ENCODE results near the gene STAM.

Gene STAM

DNA sequence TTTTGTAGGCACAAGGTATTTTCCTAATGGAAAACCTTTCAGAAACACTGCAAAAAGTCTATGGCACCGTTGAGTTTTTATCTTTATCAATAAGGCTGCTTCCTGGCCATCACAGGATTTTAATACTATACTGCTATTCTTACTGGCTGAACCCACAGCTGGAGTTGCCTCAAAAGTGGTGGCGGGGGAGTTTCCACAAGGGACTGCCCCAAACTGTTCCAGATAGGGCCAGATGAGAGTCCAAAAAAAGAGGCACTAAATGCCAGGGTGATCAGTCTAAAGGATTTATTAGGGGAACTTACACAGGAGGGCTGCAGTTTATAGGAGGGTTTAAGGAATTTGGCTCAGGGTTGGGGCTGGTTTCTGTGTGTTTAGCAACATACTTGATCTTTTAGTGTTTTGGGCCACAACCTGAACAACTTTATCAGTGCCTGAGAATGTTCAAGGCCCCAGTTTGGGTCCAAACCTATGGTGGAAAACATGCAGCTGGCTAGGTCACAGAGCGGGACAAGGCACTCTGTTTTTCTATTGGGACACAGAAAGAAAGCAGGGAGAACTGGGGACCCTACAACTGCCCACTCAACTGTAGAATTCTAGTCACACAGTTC, 41.4 kb downstream of the STAM start:
- Histone ChIP-seq H3K27me3 (no peaks in the 10 kb centered on the region), H3K27ac (no peak overlapping the region), H3K4me1 (ENCODE audit: control insufficient read depth in 1 of 2, insufficient read depth in 1 of 2, low read depth in 1 of 2, low read length in 1 of 2) (no peaks in the 10 kb centered on the region), H3K4me3 (ENCODE audit: low read depth in 1 of 2, low read length in 1 of 2) (no peak overlapping the region), H3K36me3 (peaks cover 29% of the 10 kb centered on the region), H3K9me3 (no peaks in the 10 kb centered on the region)
- no peak for TF ChIP-seq CTCF (IDR thresholded peaks at IDR 0.05)

DNA sequence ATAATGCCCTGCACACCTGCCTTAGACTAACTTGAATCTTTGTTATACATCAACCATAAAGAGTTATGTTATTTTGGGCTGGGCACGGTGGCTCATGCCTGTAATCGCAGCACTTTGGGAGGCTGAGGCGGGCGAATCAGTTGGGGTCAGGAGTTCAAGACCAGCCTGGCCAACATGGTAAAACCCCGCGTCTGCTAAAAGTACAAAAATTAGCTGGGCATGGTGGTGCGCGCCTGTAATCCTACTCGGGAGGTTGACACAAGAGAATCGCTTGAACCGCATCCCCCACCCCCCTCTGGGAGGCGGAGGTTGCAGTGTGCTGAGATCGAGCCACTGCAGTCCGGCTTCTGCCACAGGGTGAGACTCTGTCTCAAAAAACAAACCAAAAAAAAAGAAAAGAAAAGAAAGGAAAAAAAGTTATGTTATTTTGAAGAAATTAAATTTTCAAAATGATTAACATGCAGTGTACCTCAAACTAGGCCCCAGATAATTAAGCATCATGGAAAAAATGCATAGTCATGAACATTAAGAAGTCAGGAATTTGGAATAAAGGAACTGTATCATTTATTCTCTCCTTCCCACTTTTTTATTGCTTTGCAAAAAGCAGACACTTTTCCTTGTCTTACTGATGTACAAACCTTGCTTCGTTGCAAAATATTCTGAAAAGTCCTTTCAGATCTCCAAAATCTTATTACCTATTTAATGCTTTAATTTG, 43.3 kb downstream of the STAM start:
- no peak overlapping the region for H3K27ac ChIP-seq
- no peak overlapping the region for H3K4me3 ChIP-seq (ENCODE audit: low read depth in 1 of 2, low read length in 1 of 2)
- no peaks in the 10 kb centered on the region for H3K9me3 ChIP-seq
- H3K27me3 ChIP-seq = no peaks in the 10 kb centered on the region
- peaks cover 33% of the 10 kb centered on the region for H3K36me3 ChIP-seq
- TF ChIP-seq CTCF (IDR thresholded peaks at IDR 0.05) = no peak
- no peaks in the 10 kb centered on the region for H3K4me1 ChIP-seq (ENCODE audit: control insufficient read depth in 1 of 2, insufficient read depth in 1 of 2, low read depth in 1 of 2, low read length in 1 of 2)

GRCh38 chr10:17689137-17689536, 45.2 kb downstream of the STAM start:
- Histone ChIP-seq H3K4me1 (ENCODE audit: control insufficient read depth in 1 of 2, insufficient read depth in 1 of 2, low read depth in 1 of 2, low read length in 1 of 2) (no peaks in the 10 kb centered on the region), H3K36me3 (peaks cover 42% of the 10 kb centered on the region)

DNA sequence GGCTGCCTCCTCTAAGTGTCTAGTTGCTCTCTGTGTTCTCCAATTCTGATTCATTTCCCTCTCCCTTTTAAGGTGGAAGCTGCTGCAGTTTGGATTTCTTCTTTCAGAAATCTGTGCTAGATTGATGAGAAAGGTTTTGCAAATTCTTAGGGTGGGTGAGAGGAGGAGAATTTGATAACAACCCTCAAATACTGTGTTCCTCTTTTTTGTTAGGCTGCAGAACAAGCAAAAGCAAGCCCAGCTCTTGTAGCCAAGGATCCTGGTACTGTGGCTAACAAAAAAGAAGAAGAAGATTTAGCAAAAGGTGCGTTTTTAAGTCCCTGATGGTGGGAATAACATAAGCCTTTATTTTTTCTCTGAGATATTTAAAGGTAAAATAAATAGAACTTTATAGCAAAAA, 49.1 kb downstream of the STAM start:
- peaks cover 70% of the 10 kb centered on the region for H3K36me3 ChIP-seq
- H3K9me3 ChIP-seq = no peaks in the 10 kb centered on the region
- no peaks in the 10 kb centered on the region for H3K27me3 ChIP-seq
- H3K4me3 ChIP-seq (ENCODE audit: low read depth in 1 of 2, low read length in 1 of 2) = no peak overlapping the region
- no peak for TF ChIP-seq CTCF (IDR thresholded peaks at IDR 0.05)
- H3K27ac ChIP-seq = no peak overlapping the region
- H3K4me1 ChIP-seq (ENCODE audit: control insufficient read depth in 1 of 2, insufficient read depth in 1 of 2, low read depth in 1 of 2, low read length in 1 of 2) = no peaks in the 10 kb centered on the region

More at GRCh38 chr10:17689137-17689536, 45.2 kb downstream of the STAM start:
- H3K9me3 ChIP-seq = no peaks in the 10 kb centered on the region
- TF ChIP-seq CTCF (IDR thresholded peaks at IDR 0.05) = no peak
- no peak overlapping the region for H3K27ac ChIP-seq
- H3K27me3 ChIP-seq = no peaks in the 10 kb centered on the region
- no peak overlapping the region for H3K4me3 ChIP-seq (ENCODE audit: low read depth in 1 of 2, low read length in 1 of 2)

DNA sequence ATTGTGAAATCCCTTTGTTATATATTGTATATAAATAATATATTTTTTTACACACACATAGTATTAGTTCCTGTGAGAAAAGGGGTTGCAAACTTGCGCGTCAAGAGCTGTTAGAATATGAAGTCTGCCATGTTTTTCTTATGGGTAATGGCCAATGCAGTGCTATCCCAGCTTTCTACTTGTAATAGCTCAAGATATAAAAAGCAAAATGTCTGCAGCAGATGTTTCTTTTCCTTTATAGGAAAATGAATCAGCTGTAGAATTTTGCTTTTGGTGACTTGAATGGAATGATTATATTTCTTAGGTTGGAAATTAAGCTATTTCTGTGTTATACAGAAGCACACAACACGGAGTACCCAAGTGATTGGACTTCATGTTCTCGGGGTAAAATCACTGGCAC, 54.7 kb downstream of the STAM start:
- no peak overlapping the region for H3K4me3 ChIP-seq (ENCODE audit: low read depth in 1 of 2, low read length in 1 of 2)
- TF ChIP-seq CTCF (IDR thresholded peaks at IDR 0.05) = no peak
- H3K27me3 ChIP-seq = no peaks in the 10 kb centered on the region
- no peaks in the 10 kb centered on the region for H3K4me1 ChIP-seq (ENCODE audit: control insufficient read depth in 1 of 2, insufficient read depth in 1 of 2, low read depth in 1 of 2, low read length in 1 of 2)
- H3K36me3 ChIP-seq = peaks cover 63% of the 10 kb centered on the region
- no peak overlapping the region for H3K27ac ChIP-seq
- H3K9me3 ChIP-seq = no peaks in the 10 kb centered on the region
